Middle frontal gyrus (tissue), 1 donor: ENCODE measurements around the gene PRSS23.
"Not testable (repeated sequence)": the region's sequence is repeated elsewhere in the genome, so short reads cannot be mapped to it uniquely, and the experiment has no call there.

Experiments used
- DNase-seq: peaks from one replicate; pipeline ENCODE4 v3.0.0-alpha.2; 2015; ENCODE audit warnings: low spot score; ENCODE audit errors: extremely low spot score

Gene PRSS23

GRCh38 chr11:86800076-86800959, at the start of gene PRSS23:
Gene PRSS23, plus strand, starts transcription at chr11:86800542. Its CDS starts 7,102 bp downstream, at chr11:86807644.
- DNase-seq = peak; percentile 12

GRCh38 chr11:86753459-86753858, 46.9 kb upstream of the PRSS23 start:
- no peak for DNase-seq

- DNase-seq = no peak
Observed at GRCh38 chr11:86755146-86755545, 45.2 kb upstream of the PRSS23 start.

- no peak for DNase-seq
Observed at GRCh38 chr11:86758171-86758570, 42.2 kb upstream of the PRSS23 start.

- DNase-seq = no peak
Observed at GRCh38 chr11:86760577-86760976, 39.8 kb upstream of the PRSS23 start.

GRCh38 chr11:86761978-86762377, 38.4 kb upstream of the PRSS23 start:
- no peak for DNase-seq

GRCh38 chr11:86765203-86765602, 35.1 kb upstream of the PRSS23 start:
- DNase-seq = no peak

- no peak for DNase-seq
Observed at GRCh38 chr11:86765878-86766277, 34.5 kb upstream of the PRSS23 start.

GRCh38 chr11:86769219-86769618, 31.1 kb upstream of the PRSS23 start:
- no peak for DNase-seq

- not testable (repeated sequence) for DNase-seq
Observed at GRCh38 chr11:86770473-86771027, 29.8 kb upstream of the PRSS23 start.

- DNase-seq = no peak
Observed at GRCh38 chr11:86772999-86773398, 27.3 kb upstream of the PRSS23 start.

GRCh38 chr11:86773513-86774252, 26.7 kb upstream of the PRSS23 start:
- DNase-seq = no peak

- no peak for DNase-seq
Observed at GRCh38 chr11:86774417-86774816, 25.9 kb upstream of the PRSS23 start.

GRCh38 chr11:86775361-86775760, 25.0 kb upstream of the PRSS23 start:
- DNase-seq = no peak

GRCh38 chr11:86781546-86781945, 18.8 kb upstream of the PRSS23 start:
- DNase-seq = no peak

GRCh38 chr11:86782742-86783141, 17.6 kb upstream of the PRSS23 start:
- no peak for DNase-seq

- no peak for DNase-seq
Observed at GRCh38 chr11:86783661-86784060, 16.7 kb upstream of the PRSS23 start.

GRCh38 chr11:86784241-86784681, 16.1 kb upstream of the PRSS23 start:
- no peak for DNase-seq

- no peak for DNase-seq
Observed at GRCh38 chr11:86785576-86785975, 14.8 kb upstream of the PRSS23 start.

GRCh38 chr11:86787018-86787536, 13.3 kb upstream of the PRSS23 start:
- DNase-seq = no peak

GRCh38 chr11:86787656-86788055, 12.7 kb upstream of the PRSS23 start:
- no peak for DNase-seq

- DNase-seq = no peak
Observed at GRCh38 chr11:86790195-86790725, 10.1 kb upstream of the PRSS23 start.
